Chondrocyte (in vitro differentiated cells): Measurements from ENCODE around the gene ATXN7L1. TPM values are rescaled to one million over a fixed set of nuclear protein-coding genes. Genes with fewer than 3 reads are reported as not detected.

Source experiments
- DNase-seq: peaks from one replicate; pipeline ENCODE4 v3.0.0; 2021; ENCODE audit warnings: mixed read lengths, low spot score
- H3K27ac Mint-ChIP-seq: one replicate; pipeline ENCODE4 v1.8.0; 2021; ENCODE audit warnings: mild to moderate bottlenecking, moderate library complexity, mixed read lengths; ENCODE audit not compliant: unreplicated experiment
- H3K27me3 Mint-ChIP-seq: 2 replicates; pipeline ENCODE4 v1.8.0; 2021; ENCODE audit warnings: low read depth, mixed read lengths
- H3K36me3 Mint-ChIP-seq: 2 replicates; pipeline ENCODE4 v1.8.0; 2021; ENCODE audit warnings: low read depth, mixed read lengths
- H3K4me1 Mint-ChIP-seq: 2 replicates; pipeline ENCODE4 v1.8.0; 2021; ENCODE audit warnings: low read depth, mild to moderate bottlenecking, mixed read lengths
- H3K4me3 Mint-ChIP-seq: one replicate; pipeline ENCODE4 v1.8.0; 2021; ENCODE audit warnings: mild to moderate bottlenecking, moderate library complexity, mixed read lengths; ENCODE audit not compliant: unreplicated experiment
- H3K9me3 Mint-ChIP-seq: 2 replicates; pipeline ENCODE4 v1.8.0; 2021; ENCODE audit warnings: low read depth, mixed read lengths
- CTCF ChIP-seq: fragments of 200-600 bp; sonication (generic); IDR thresholded peaks from 2 replicates; pipeline ENCODE4 v1.5.0; 2021; ENCODE audit warnings: antibody characterized with exemption, mild to moderate bottlenecking, moderate library complexity
- total RNA-seq: library from RNA; stranded (reverse); gene quantifications from 3 replicates; pipeline ENCODE4 v1.2.1, GENCODE V29; 2021

Gene ATXN7L1
- total RNA-seq, 1 donor from 2014 or later = 6.4 TPM

GRCh38 chr7:105719395-105719794 lies 157.0 kb downstream of the ATXN7L1 start:
- Mint-ChIP-seq H3K36me3 (no peaks in the 10 kb centered on the region), H3K4me3 (no peak overlapping the region), H3K4me1 (peaks cover 5% of the 10 kb centered on the region), H3K27ac (no peak overlapping the region), H3K9me3 (no peaks in the 10 kb centered on the region), H3K27me3 (no peaks in the 10 kb centered on the region)
- no peak for DNase-seq
- TF ChIP-seq CTCF = no peak

- Mint-ChIP-seq H3K4me3 (no peak overlapping the region), H3K4me1 (peaks cover 14% of the 10 kb centered on the region), H3K27ac (no peak overlapping the region), H3K36me3 (no peaks in the 10 kb centered on the region), H3K9me3 (no peaks in the 10 kb centered on the region), H3K27me3 (no peaks in the 10 kb centered on the region)
- DNase-seq = no peak
- TF ChIP-seq CTCF = no peak
Measured at GRCh38 chr7:105718511-105718925, 157.9 kb downstream of the ATXN7L1 start.

GRCh38 chr7:105715528-105715927 lies 160.9 kb downstream of the ATXN7L1 start:
- Mint-ChIP-seq H3K27me3 (no peaks in the 10 kb centered on the region), H3K4me3 (no peak overlapping the region), H3K27ac (no peak overlapping the region), H3K36me3 (peaks cover 10% of the 10 kb centered on the region), H3K9me3 (peaks cover 13% of the 10 kb centered on the region), H3K4me1 (peaks cover 16% of the 10 kb centered on the region)
- DNase-seq = no peak
- no peak for TF ChIP-seq CTCF

DNA sequence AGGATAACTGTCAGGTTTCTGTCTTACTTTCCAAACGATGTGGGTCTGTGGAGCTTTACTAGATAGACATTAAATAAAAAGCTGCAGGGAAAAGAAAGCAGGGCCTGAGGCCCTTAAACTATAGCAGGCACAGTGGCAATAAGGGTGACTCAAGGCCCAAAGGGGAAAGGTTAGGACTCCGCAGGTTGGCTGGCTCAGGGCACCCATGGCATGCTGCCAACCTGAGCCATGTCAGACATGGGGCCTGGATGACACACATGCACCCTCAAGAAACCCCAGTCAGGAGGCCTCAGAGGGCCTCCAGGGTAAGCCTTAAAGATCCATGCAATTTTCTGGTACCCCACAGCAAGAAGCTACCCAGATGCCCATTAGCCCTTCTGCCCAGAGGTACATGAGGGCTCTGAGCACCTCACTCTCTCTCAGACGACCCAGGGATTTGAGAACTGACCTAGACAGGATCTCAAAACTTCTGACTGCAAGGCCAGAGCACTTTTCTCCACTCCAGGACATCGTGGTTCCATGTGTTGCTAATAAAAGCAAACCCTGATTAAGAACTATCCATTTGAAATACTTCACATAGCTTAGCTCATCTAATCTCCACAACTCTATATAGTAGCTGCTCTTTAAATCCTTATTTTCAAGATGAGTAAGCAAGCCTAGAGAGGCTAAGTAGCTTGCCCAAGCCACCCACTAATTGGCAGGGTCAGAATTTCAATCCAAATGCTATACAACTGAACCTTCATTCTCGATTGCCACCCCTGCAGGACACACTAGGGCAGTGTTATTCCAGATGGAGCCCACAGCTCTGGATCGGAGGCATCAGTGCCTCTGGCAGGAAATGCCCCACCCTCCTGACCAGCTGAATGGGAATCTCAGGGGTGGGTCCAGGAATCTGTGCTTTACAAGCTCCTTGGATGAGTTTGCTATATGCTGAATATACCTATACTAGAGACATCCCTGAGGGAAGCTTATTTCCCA lies 162.6 kb downstream of the ATXN7L1 start:
- H3K36me3 Mint-ChIP-seq = peaks cover 11% of the 10 kb centered on the region
- H3K4me3 Mint-ChIP-seq = no peak overlapping the region
- no peaks in the 10 kb centered on the region for H3K27me3 Mint-ChIP-seq
- H3K27ac Mint-ChIP-seq = peak overlapping the region; percentile 41
- peak; percentile 40 for TF ChIP-seq CTCF
- no peak for DNase-seq
- peaks cover 16% of the 10 kb centered on the region for H3K4me1 Mint-ChIP-seq
- H3K9me3 Mint-ChIP-seq = peaks cover 14% of the 10 kb centered on the region

DNA sequence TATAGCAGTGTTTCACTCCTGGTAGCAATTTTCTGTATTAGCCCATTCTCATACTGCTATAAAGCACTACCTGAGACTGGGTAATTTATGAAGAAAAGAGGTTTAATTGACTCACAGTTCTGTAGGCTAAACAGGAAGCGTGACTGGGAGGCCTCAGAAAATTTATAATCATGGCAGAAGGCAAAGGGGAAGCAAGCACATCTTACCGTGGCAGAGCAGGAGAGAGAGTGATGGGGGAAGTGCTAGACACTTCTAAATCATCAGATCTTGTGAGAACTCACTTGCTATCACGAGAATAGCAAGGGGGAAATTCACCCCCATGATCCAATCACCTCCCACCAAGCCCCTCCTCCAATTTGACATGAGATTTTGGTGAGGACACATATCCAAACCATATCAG lies 163.5 kb downstream of the ATXN7L1 start:
- H3K4me1 Mint-ChIP-seq = peaks cover 16% of the 10 kb centered on the region
- DNase-seq = no peak
- H3K9me3 Mint-ChIP-seq = peaks cover 14% of the 10 kb centered on the region
- peaks cover 11% of the 10 kb centered on the region for H3K36me3 Mint-ChIP-seq
- H3K27ac Mint-ChIP-seq = no peak overlapping the region
- H3K27me3 Mint-ChIP-seq = no peaks in the 10 kb centered on the region
- no peak for TF ChIP-seq CTCF
- H3K4me3 Mint-ChIP-seq = no peak overlapping the region
